ENCODE data around the gene DTNA.

DNA sequence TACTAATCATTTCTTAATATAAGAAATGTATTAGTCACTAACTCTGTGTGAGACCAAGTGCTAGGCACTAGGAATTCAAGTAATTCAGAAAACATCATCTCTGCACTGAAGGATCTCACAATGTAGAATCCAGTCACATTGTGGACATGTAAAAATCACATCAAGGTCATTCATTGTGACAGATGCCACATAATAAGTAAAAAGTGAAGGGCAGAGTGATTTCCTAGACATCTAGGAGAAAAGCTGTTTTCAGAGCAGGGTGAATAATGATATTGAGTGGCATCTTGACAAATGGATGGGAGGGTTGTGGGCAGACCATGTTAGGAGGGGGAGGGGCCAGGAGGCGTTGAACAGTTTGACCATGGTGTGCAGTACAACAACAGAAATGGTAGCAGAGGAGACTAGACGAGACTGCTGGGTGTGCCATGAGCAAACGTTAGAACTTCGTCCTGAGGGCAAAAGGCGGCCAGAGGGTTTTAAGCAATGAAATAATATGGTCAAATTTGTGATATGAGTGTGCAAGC, 93.8 kb downstream of the DTNA start:
- TF ChIP-seq, protein P1, sequence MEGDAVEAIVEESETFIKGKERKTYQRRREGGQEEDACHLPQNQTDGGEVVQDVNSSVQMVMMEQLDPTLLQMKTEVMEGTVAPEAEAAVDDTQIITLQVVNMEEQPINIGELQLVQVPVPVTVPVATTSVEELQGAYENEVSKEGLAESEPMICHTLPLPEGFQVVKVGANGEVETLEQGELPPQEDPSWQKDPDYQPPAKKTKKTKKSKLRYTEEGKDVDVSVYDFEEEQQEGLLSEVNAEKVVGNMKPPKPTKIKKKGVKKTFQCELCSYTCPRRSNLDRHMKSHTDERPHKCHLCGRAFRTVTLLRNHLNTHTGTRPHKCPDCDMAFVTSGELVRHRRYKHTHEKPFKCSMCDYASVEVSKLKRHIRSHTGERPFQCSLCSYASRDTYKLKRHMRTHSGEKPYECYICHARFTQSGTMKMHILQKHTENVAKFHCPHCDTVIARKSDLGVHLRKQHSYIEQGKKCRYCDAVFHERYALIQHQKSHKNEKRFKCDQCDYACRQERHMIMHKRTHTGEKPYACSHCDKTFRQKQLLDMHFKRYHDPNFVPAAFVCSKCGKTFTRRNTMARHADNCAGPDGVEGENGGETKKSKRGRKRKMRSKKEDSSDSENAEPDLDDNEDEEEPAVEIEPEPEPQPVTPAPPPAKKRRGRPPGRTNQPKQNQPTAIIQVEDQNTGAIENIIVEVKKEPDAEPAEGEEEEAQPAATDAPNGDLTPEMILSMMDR (IDR thresholded peaks at IDR 0.05; ENCODE audit: poor library complexity, severe bottlenecking): no peak
- TF ChIP-seq POLR2AphosphoS5 (IDR thresholded peaks at IDR 0.05) (peak; percentile 66), EP300 (conservative IDR thresholded peaks at IDR 0.05; ENCODE audit: poor library complexity, severe bottlenecking) (peak; percentile 95), SMC3 (conservative IDR thresholded peaks at IDR 0.05; ENCODE audit: poor library complexity) (no peak)
